ENCODE measurements around the gene BMS1.
"Not testable (repeated sequence)": the region's sequence is repeated elsewhere in the genome, so short reads cannot be mapped to it uniquely, and the experiment has no call there.

Gene BMS1

DNA sequence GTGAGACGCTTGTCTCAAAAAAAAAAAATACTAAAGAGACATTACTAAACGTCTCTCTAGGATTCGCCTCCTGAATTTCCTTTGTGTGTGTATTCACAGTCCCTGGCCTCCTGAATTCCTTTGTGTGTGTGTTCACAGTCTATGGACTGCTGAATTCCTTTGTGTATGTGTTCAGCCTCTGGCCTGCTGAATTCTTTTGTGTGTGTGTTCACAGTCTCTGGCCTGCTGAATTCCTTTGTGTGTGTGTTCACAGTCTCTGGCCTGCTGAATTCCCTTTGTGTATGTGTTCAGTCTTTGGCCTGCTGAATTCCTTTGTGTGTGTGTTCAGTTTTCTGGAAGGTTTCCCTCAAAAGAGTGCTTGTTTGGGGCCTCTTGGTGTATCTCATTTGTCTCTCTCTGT, 8.2 kb downstream of the BMS1 start:
- DNase-seq = no peak

DNA sequence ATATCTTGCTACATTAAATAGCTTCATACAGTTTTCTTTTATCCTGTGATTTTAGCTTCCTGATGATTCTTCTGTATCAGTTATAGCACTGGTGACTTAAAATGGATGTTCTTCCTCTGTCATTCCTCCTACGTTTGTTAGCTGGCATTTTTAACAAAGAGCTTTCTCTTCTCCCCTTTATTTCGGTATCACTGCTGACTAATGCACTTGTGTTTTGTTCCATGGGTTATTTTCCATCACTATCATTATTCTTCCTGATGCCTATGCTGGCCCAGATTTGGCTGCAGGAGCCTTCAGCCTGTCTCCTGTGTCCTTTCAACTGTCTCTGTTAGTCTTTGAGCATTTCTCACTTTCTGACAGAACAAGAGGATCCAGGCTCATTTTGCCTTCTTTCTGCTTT, 13.1 kb downstream of the BMS1 start:
- no peak for DNase-seq

DNA sequence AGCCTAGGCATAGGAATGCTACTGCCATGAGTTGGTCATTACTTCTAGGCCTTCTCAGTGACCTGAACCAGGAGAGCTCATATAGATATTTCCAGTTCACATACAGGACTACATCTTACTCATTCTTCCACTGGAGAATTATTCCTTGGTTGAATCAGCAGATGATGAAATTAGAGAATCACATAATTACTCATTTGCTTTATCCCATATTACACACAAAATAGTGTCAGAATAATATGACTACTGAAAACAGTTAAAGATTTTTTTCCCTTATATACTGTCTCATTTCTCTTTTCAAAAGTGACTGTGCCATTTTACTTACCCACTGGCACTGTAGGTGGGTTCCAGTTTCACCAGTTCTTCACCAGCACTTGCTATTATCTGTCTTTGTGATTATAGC, 18.5 kb downstream of the BMS1 start:
- DNase-seq = no peak

DNA sequence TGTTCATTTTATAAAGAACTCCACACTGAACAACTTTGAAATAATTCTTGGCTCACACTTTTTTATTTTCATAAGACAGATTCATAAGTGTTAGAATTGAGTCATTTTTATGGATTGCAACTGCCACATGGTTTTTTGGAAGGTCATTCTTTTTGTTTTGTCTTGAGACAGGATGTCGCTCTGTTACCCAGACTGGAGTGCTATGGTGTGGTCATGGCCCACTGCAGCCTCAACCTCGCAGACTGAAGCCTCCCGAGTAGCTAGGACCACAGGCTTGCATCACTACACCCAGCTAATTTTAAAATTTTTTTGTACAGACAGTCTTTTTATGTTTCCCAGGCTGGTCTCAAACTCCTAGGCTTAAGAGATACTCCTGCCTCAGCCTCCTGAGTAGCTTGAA, 20.3 kb downstream of the BMS1 start:
- DNase-seq = no peak

DNA sequence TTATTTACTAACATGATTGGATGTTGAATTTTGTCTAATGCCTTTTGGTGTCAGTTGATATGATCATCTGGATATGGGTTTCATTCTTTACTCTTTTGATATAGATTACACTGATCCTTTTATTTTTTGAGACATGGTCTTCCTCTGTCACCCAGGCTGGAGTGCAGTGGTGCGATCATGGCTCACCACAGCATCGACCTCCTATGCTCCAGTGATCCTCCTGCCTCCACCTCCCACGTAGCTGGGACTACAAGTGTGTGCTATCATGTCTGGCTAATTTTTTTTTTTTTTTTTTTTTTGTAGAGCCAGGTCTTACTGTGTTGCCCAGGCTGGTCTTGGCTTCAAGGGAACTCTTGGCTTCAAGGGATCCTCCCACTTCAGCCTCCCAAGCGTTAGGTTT, 27.1 kb downstream of the BMS1 start:
- DNase-seq = no peak

DNA sequence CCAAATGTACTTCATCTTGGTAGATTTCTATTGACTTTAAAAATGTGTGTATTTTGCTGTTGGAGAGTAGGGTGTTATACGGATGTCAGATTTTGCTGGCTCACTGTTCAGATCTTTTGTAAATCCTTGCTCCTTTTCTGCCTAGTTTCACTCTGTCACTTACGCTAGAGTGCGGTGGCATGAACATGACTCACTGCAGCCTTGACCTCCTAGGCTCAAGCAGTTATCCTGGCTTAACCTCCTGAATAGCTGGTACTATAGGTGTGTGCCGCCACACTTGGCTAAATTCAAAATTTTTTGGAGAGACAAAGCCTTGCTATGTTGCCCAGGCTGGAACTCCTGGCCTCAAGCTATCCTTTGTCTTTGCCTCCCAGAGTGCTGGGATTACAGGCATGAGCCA, 29.4 kb downstream of the BMS1 start:
- DNase-seq = no peak

DNA sequence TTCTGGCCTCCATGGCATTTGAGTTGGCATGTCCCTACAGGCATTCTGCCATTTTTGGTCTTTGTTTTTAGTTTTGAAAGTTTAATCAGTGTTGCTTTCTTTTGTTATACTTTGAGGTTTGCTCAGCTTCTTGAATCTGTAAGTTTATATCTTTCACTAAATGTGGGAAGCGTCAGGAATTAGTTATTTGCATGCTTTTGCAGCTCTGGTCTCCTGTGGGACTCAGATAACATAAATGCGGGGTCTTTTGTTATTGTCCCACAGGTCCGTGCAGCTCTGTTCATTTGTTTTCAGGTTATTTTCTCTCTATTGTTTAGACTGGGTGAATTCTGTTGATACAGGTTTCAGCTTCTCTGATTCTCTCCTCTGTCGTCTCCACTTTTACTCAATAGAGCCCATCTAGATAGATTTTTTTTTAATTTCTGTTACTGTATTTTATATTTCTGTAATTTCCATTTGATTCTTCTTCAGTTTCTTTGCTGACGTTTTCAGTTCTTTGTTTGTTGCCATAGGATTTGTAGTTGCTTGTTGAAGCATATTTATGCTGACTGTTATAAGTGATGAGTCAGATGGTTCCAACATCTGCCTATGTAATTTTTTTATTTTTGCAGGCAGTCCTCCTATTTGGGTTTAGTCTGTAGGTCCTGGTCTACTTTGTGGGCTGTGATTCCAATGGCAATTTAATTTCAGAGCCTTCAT, 31.5 kb downstream of the BMS1 start:
- DNase-seq = not testable (repeated sequence)

DNA sequence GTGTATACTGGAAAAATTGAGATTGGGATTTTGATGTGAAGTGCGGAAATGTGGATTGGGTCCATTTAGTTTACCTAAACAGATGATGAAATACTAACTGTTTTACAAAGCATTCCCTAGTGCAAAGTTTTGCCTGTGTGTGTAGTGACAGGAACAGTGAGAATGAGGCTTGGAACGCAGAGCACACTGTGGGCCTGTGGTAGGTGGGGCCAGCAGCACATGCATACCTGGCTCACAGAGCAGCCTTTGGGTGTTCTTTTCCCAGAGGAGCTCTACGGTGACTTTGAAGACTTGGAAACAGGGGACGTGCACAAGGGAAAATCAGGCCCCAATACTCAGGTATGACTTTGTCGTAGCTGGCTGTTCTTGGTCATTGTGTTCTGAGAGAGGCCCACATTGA, 33.7 kb downstream of the BMS1 start:
- DNase-seq = not testable (repeated sequence)

DNA sequence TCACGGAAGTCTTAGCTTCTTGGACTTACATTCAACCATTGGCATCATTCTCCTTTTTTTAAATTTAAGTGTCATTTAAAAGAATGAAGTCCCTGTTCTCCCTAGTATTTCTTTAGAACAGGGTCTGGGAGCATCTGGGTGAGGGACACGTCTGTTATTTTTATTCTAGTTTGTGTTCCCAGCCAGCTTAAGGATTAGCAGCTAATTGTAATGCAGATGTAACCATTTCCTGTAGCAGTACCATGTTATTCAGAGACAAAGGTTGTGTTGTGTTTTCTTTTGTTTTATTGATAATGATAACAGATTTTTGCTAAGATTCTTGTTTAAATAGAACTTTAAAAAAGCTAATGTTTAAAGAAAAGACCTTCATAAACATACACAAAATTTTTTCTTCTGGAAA, 34.3 kb downstream of the BMS1 start:
- no peak for DNase-seq

DNA sequence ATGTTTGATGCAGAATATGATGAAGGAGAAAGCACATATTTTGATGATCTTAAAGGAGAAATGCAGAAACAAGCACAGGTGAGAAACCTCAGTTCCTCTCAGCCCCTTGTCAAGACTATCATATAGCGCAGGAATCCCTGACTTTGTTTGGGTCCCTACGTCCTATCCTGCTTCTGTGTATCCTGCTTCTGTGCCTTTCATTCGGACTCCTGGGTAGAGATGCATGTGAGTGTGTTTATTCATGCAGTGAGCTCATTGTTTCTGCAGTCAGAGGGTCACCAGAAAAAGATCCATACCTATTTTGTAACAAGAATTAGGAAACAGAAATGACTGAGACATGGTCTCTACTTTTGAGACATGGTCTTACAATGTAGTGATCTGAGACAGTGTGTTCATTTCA, 34.8 kb downstream of the BMS1 start:
- not testable (repeated sequence) for DNase-seq

DNA sequence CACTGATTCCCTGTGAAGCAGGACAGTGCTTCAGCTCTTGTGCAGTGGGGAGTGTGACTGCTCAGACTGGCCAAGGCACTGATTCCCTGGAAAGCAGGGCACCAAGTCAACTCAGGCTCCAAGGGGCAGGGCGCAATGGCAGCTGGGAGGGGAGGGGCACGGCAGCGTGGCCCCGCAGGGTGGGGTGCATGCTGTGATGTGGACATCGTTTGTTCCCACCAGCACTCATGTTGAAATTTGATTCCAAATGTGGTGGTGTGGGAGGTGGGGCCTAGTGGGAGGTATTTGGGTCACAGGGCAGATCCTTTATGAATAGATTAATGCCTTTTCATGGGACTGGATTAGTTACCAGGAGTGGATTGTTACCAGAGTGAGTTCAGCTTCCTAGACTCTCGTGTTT, 44.2 kb downstream of the BMS1 start:
- not testable (repeated sequence) for DNase-seq

DNA sequence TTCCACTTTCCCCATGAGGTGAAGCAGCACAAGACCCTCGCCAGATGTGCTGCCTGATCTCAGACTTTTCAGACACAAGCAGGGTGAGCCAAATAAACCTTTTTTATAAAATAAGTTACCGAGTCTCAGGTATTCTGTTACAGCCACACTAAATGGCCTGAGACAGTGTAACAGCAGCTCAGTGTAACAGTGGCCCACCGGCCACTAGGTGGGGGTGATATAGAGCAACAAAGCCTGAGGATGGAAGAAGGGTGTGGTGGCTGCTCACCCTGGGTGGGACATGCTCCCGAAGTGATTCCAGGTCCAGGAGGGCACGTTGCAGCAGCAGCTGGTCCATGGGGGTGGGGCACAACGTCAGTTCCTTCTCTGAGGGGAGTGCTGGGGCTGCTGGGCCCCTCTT, 44.6 kb downstream of the BMS1 start:
- DNase-seq = no peak

DNA sequence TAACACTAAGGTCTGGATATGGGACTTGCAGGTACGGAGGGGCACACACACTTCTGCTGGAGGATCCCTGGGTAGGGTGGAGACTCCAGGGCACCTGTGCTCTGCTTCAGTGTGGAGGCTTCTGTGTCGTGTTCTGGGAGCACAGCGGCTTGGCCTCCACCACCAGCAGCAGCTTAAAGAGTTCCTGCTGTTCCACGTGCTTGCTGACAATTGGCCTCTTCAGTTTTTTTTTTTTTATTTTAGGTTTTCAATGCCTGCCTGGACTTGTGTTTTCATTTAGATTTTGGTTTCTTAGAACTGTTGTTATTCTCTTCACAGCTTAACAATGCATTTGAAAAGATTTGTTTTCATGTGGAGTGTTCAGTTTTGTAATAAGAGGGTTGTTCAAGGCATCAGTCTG, 45.8 kb downstream of the BMS1 start:
- not testable (repeated sequence) for DNase-seq

DNA sequence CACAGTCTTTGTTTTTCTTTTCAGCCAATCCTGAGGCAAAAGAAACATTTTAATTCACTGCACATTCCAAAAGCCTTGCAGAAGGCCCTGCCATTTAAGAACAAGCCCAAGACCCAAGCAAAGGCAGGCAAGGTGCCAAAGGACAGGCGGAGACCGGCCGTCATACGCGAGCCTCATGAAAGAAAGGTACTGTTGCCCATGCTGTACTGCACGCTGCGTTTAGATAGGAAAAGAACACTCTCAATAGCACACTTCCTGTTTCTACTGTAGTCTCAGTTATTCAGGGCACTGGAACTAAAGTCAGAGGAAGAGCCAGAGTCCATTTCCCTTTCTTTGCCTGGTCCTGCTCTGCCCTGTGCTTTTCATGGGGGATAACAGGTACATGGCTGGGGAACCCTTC, 47.6 kb downstream of the BMS1 start:
- DNase-seq = no peak

DNA sequence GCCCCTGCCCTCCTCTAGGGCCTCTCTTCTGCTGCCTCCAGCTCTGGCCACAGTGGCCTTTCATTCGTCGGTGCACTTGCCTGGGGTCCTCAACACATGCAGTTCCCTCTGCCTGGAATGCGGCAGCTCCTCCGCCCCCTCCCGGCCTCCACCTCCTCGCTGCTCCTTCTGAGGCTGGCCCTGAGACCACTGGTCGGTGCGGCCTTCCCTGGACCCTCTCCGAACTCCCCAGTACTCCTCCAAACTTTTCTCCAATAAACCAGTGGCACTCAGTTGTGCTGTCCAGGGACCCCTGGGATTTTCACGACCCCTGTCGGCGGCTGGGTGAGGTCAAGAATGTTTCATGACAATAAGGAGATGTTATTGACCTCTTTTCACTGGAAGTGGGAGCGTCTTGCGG, 53.5 kb downstream of the BMS1 start:
- DNase-seq = no peak

DNA sequence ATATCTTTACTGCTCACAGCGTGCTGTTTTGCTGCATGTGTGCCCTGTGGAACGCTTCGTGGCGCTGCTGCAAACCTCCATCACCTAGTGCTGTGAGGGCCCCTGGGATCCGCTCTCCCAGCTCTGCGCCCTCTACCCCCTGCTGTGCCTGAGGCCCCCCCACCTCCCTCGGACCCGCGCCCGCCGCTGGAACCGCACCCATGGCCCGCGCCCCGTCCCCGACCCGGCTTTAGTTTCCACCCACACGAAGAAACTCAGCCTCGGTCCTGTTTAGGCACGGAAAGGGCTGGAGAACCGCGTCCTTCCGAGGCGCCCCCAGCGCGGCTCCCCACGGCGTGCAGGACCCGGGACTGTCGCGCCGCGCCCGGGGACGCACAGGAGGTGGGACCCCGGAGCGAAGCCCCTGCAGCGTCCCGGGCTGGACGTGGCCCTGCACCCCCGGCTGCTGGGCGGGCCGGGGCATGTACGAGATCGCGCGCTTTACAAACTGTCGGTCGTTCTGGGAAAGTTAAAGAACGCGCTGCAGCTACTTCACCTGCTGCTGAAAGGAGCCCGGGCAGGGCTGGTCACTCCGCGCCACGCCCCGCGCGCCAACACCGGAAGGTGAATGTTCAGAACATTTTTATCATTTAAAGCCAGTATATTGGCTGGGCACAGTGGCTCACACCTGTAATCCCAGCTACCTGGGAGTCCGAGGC, 54.3 kb downstream of the BMS1 start:
- no peak for DNase-seq

DNA sequence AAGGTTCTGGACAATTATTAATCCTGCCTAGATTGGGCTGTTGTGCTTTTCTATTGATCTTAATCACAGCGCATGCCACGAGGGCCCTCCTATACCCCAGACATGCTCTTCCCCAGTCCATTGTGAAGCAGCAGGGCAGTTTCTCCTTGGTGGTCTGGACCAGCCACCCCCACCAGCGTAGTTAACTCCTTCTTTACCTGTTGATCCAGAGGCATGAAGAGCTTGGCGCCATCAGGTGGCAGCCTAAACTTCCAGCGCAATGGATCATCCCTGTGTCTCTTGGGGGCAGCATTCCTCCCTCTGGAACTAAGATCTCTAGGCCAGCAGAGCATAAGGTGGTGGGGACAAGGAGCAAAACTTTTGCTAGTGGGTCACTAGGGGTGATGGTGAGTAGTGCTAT, 62.2 kb downstream of the BMS1 start:
- DNase-seq = not testable (repeated sequence)

DNA sequence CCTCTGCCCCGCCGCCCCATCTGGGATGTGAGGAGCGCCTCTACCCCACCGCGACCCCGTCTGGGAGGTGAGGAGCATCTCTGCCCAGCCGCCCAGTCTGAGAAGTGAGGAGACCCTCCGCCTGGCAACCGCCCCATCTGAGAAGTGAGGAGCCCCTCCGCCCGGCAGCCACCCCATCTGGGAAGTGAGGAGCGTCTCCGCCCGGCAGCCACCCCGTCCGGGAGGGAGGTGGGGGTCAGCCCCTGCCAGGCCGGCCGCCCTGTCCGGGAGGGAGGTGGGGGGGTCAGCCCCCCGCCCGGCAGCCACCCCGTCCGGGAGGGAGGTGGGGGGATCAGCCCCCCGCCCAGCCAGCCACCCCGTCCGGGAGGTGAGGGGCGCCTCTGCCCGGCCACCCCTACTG, 64.7 kb downstream of the BMS1 start:
- DNase-seq = not testable (repeated sequence)

DNA sequence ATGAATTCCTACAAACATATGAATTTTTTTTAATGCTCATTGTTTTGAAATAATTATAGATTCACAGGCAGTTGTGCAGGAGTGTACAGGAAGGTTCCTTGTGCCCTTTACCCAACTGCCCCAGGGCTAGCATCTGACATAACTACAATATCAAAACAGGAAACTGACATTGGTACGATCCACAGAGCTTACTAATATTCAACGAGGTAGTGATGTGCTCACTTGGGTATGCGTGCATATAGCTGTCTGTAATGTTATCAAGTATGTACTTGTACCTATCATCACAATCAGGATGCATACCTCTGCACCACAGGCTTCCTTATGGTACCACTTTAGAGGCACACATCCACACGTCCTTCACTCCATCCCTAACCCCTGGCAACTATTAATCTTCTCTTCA, 68.3 kb downstream of the BMS1 start:
- no peak for DNase-seq

DNA sequence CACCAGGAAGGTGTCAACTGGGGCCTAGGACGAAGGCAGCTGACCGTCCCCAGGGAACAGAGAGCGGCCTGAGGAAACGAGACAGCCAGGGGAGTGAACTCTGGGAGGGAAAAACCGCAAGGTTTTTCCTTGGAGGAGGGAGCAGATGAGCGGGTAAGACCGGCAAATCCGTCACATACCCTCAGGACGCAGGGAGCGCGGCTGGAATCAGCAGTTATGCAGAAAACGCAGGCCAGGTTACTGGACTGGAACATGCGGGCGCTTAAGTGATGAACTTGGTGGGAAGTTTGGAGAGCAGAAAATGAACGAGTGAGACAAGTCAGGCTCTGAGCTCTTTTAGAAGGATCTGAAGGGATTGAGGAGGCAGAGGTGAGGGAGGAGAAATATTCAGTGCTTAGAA, 76.7 kb downstream of the BMS1 start:
- no peak for DNase-seq

DNA sequence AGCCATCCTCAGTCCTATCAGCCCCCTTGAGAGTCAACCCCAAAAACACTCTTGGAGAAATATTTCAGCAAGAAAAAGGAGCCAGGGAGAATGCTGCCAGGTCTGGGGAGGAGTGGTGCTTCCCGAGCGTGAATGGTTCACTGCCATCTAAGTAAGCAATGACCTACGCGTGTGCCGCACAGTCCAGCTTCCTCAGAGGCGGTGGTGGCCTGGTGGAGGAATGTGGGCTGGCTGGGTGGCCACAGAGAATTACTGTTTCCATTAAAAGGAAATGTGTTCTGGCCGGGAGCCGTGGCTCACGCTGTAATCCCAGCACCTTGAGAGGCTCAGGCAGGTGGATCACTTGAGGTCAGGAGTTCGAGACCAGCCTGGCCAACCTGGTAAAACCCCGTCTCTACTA, 77.4 kb downstream of the BMS1 start:
- not testable (repeated sequence) for DNase-seq

DNA sequence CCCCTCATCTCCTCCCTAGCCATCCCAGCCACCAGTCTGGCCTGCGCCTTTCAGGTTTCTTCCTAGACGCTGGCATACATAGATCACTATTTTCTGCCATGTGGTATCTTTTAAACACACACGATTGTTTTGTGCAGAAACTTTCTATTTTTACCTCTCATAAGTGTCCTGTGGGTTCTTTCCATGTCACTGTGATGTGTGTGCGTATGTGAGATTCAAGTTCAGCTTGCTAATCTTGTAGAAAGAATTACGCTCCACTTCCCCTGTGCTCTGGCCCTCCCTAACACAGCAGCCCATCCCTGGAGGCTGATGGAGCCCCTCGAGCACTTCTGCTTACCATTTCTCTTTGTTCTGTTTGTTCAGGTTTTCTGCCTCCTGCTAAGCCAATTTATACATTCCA, 80.2 kb downstream of the BMS1 start:
- not testable (repeated sequence) for DNase-seq

DNA sequence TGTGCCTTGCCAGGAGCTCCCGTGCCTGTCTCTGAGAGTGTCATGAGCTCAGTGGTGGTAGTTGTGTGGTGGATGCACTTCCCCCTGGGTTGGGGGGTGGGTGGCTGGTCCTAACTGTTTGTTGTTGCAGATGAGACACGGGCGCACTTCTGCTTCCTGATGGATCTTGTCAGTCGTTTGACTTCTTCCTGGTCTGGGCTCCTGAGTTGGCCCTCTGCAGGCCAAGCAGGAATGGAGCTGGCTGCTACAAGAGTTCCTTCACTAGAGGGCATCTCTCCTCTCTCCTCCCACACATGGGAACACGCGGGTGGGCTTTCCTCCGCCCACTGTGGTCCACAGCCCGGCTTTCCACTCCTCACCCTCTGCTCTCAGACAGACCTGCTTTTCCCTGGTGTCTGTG, 82.0 kb downstream of the BMS1 start:
- DNase-seq = no peak

DNA sequence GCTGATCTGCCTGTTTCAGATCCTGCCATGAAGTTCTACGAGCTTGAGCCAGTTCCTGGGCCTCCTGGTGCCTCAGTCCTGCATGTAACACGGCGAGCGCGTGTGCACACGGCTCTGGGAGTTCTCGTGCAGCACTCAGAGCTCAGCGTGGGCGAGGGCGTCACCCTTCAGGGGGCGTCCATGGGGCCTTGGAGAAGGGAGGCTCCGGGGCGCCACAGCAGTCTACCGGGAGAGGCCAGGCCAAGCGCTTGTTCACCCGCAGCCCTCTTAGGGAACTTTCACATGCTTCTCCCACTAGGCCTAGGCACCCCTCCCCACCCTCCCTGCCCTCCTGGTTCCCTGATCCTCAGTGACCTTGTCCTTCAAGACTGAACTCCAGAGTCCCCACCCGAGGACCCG, 83.1 kb downstream of the BMS1 start:
- DNase-seq = no peak
